RWPE2 (cell line): ENCODE results near the gene CDH4.

ENCODE experiments used
- ATAC-seq: fragments of 200-7000 bp; cut with Tn5 transposase; 3 replicates; pipeline ENCODE4 v1.9.1; 2021; ENCODE audit warnings: low read depth
- DNase-seq: peaks from one replicate; pipeline ENCODE4 v3.0.0-alpha.2; 2020; ENCODE audit warnings: low spot score
- H3K27ac ChIP-seq: fragments of 450-650 bp; 2 replicates; pipeline ENCODE4 v1.5.1; 2017; ENCODE audit warnings: mild to moderate bottlenecking; ENCODE audit not compliant: poor library complexity, severe bottlenecking
- H3K27me3 ChIP-seq: fragments of 250-450 bp; sonication (Bioruptor Pico); 2 replicates; pipeline ENCODE4 v1.5.1; 2021; ENCODE audit warnings: mild to moderate bottlenecking, moderate library complexity; ENCODE audit not compliant: insufficient read depth, poor library complexity, severe bottlenecking
- H3K36me3 ChIP-seq: fragments of 250-450 bp; sonication (Bioruptor Pico); 2 replicates; pipeline ENCODE4 v1.5.1; 2020; ENCODE audit warnings: low read depth, mild to moderate bottlenecking, moderate library complexity
- H3K4me1 ChIP-seq: fragments of 250-450 bp; sonication (Bioruptor Pico); 2 replicates; pipeline ENCODE4 v1.5.1; 2021; ENCODE audit warnings: mild to moderate bottlenecking, moderate library complexity; ENCODE audit not compliant: insufficient read depth, poor library complexity, severe bottlenecking
- H3K4me3 ChIP-seq: fragments of 250-450 bp; sonication (Bioruptor Pico); 2 replicates; pipeline ENCODE4 v1.5.1; 2021; ENCODE audit warnings: mild to moderate bottlenecking, moderate library complexity; ENCODE audit not compliant: severe bottlenecking
- H3K9me3 ChIP-seq: fragments of 250-450 bp; sonication (Bioruptor Pico); 2 replicates; pipeline ENCODE4 v1.5.1; 2021; ENCODE audit warnings: mild to moderate bottlenecking, moderate library complexity; ENCODE audit not compliant: severe bottlenecking
- TF ChIP-seq, protein P1 (sequence below): fragments of 450-650 bp; IDR thresholded peaks from one replicate; pipeline ENCODE4 v1.5.1; 2017; ENCODE audit warnings: mild to moderate bottlenecking, moderate library complexity; ENCODE audit not compliant: poor library complexity, severe bottlenecking

The CDH4 gene

DNA sequence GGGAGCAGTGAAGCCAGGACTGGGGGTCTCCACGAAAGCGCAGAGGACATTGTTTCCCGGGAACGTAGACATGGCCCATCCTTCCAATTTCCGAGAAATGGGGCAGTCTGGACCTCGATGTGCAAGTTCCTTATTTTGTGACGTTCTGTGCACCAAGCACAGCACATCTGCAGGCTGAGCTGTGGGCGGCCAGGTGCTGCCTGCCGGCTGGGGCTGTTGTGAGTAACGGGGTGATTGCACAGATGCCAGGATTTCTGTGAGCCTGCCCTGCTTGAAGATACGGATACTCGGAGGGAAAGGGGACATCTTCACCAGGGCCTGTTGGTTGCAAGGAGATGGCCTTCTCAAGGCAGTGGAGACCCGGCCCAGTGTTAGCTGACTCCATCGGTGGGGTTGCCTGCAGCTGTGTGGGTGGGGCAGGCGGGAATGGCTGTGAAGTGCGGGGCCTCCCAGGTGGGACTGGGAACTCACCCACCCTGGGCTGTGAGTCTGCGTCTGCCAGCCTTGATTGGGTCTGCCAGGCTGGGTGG, 27.6 kb downstream of the CDH4 start:
- Histone ChIP-seq H3K4me1 (no peaks in the 10 kb centered on the region), H3K27me3 (no peaks in the 10 kb centered on the region), H3K9me3 (no peaks in the 10 kb centered on the region), H3K4me3 (no peak overlapping the region), H3K27ac (no peak overlapping the region), H3K36me3 (peaks cover 30% of the 10 kb centered on the region)
- DNase-seq (no peak), ATAC-seq (no peak; the same call in 2 of the 3 replicates)
- TF ChIP-seq, protein P1, sequence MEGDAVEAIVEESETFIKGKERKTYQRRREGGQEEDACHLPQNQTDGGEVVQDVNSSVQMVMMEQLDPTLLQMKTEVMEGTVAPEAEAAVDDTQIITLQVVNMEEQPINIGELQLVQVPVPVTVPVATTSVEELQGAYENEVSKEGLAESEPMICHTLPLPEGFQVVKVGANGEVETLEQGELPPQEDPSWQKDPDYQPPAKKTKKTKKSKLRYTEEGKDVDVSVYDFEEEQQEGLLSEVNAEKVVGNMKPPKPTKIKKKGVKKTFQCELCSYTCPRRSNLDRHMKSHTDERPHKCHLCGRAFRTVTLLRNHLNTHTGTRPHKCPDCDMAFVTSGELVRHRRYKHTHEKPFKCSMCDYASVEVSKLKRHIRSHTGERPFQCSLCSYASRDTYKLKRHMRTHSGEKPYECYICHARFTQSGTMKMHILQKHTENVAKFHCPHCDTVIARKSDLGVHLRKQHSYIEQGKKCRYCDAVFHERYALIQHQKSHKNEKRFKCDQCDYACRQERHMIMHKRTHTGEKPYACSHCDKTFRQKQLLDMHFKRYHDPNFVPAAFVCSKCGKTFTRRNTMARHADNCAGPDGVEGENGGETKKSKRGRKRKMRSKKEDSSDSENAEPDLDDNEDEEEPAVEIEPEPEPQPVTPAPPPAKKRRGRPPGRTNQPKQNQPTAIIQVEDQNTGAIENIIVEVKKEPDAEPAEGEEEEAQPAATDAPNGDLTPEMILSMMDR, result no peak

DNA sequence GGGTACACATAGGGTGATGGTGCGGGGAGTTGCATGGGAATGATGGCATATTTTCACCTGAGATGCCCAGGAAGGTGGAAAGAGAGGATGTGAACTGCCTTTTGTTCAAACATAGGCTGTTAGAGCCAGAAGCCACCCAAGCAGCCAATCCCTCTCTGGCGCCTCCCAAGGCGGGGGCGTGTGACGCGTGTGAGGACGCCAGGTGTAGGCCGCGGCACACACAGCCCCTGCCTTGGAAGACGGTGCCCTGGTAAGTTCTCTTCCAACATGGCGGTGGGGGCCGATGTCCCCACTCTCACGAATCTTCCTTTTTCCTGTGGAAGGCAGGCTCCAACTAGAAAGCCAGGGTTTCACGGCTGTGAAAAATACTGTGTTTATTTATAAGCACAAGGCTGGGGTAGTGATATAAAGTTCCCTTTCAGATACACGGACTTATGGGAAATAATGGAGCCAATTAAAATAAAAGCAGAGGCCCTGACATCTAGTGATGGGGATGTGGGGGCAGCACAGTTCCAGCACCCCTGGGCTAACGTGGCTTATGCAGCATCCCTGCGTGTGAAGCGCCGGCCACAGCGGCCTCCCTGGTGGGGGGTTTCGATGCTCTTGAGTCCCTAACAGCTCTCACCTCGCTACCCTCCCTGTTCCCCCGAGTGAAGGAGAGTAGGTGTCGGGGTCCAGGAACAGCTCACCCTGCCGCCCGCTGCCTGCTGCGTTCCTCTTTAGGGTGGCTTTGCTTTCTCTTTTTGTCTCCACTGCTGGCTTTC, 28.3 kb downstream of the CDH4 start:
- Histone ChIP-seq H3K27ac (no peak overlapping the region), H3K9me3 (no peaks in the 10 kb centered on the region), H3K27me3 (no peaks in the 10 kb centered on the region), H3K4me3 (no peak overlapping the region), H3K36me3 (peaks cover 35% of the 10 kb centered on the region), H3K4me1 (no peaks in the 10 kb centered on the region)
- TF ChIP-seq, protein P1, result no peak
- no peak for ATAC-seq
- DNase-seq, result no peak

DNA sequence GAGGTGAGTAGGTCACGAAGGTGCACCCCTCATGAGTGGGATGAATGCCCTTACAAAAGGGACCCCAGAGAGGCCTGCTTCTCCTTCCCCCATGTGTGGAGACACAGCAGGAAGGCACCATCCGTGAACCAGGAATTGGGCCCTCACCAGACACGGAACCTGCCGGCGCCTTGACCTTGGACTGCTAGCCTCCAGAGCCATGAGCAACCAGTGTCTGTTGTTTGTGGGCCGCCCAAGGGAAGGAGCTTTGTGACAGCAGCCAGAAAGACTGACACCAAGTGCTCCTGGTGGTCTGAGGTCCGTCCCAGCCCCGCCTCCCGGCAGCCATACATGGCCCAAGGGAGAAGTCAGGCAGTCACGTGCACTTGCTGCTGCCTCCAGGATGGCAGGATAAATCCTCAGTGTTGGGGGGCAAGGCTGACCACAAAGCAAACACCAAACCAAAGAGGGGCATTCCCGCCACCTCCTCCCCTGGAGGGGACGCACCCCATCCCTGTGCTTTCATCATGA, 29.3 kb downstream of the CDH4 start:
- no peaks in the 10 kb centered on the region for H3K4me1 ChIP-seq
- no peak overlapping the region for H3K4me3 ChIP-seq
- peaks cover 45% of the 10 kb centered on the region for H3K36me3 ChIP-seq
- ATAC-seq (no peak), DNase-seq (no peak)
- TF ChIP-seq, protein P1, result no peak
- H3K27me3 ChIP-seq, result no peaks in the 10 kb centered on the region
- no peaks in the 10 kb centered on the region for H3K9me3 ChIP-seq
- no peak overlapping the region for H3K27ac ChIP-seq

DNA sequence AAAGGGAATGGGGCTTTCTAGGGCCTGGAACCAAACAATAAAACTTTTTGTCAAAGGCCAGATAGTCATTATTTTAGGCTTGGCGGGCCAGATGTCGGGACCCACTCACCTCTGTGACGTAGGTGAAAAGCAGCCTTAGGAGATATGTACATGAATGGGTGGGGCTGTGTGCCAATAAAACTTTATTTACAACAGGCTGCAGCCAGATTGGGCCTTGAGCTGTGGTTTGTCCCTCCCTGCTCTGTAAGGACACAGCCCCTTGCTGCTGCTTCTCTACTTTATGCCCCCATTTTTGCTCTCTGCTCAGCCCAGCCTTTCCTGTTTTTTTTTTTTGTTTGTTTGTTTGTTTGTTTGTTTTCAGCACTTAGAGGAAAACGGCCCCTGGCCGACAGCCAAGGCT, 32.7 kb downstream of the CDH4 start:
- Histone ChIP-seq H3K4me1 (no peaks in the 10 kb centered on the region), H3K27ac (no peak overlapping the region), H3K9me3 (no peaks in the 10 kb centered on the region), H3K27me3 (no peaks in the 10 kb centered on the region), H3K4me3 (no peak overlapping the region), H3K36me3 (peaks cover 68% of the 10 kb centered on the region)
- no peak for ATAC-seq
- DNase-seq, result no peak
- TF ChIP-seq, protein P1, result no peak

DNA sequence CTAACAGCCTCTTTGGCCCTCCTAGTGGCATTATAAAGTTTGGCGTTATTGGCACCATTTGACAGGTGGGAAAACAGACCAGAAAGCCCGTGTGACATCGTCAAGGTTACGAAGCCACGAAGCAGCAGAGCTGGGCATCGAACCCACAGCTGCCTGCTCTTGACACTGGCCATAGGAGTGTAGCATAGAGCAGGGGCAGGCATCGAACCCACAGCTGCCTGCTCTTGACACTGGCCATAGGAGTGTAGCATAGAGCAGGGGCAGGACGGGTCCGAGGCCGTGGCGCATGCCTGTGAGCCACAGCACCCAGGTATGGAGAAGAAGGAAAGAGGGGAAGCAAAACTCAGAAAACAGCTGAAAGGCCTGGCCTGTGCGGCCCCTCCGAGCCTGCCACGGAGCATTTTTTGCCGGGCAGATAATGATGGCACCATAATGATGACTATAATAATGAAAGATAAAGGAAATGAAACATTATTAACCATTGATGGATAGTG, 33.1 kb downstream of the CDH4 start:
- Histone ChIP-seq H3K4me3 (no peak overlapping the region), H3K9me3 (no peaks in the 10 kb centered on the region), H3K27me3 (no peaks in the 10 kb centered on the region), H3K36me3 (peaks cover 64% of the 10 kb centered on the region), H3K4me1 (no peaks in the 10 kb centered on the region), H3K27ac (no peak overlapping the region)
- DNase-seq, result no peak
- ATAC-seq, result no peak
- TF ChIP-seq, protein P1, result no peak
